Activated T-helper 1 cell treated with anti-CD3 and anti-CD28 coated beads, Interleukin-2, amount 50 U/mL, for 16 hours (primary cell): Measurements from ENCODE around the gene CSGALNACT2.
A peak's percentile ranks its signal among the peaks of the same experiment; 100 is the strongest.

Source experiments
- DNase-seq, 2 donors: peaks; one replicate each; pipeline ENCODE4 v3.0.0-alpha.2; 2020; ENCODE audit warnings: low read depth in 1 of 2, low spot score in 1 of 2

Gene CSGALNACT2

GRCh38 chr10:43124574-43125273 is 13.5 kb upstream of the CSGALNACT2 start:
- DNase-seq: no peak

GRCh38 chr10:43125274-43125845 is 12.9 kb upstream of the CSGALNACT2 start:
- DNase-seq: no peak

DNA sequence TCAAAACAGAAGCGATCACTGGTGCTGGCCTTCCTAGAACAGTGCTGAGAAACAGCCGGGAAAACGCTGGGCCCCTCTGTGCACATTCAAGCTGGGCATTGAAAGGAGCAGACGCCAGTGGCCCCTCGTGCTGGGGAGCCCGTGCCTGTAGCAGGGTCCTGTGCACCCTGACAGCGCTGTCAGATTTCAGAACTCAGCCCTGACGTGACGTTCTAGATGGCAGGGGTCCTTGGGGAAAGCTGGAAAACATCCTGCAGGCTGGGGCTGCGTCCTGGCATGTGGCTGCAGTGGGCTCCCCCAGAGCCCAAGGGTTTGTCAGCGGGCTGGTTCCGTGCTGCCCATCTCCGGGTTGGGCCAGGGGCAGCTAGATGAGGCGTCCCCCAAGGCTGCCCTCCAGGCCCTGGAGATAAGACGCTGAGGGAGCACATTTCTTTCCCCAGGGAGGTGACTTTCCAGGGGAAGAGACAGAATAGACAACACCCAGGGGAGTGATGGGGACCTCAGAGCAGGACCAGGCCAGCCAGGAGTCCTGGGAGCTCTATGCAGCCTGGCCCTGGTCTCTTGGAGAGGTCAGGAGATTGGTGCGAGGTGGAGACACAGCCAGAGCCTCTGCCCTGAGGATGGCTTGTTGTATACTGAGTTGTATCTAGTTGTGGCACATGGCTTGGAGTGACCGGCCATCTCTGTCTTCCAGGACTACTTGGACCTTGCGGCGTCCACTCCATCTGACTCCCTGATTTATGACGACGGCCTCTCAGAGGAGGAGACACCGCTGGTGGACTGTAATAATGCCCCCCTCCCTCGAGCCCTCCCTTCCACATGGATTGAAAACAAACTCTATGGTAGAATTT is 12.1 kb upstream of the CSGALNACT2 start:
- DNase-seq: no peak

GRCh38 chr10:43126759-43127424 is 11.4 kb upstream of the CSGALNACT2 start:
- no peak for DNase-seq

DNA sequence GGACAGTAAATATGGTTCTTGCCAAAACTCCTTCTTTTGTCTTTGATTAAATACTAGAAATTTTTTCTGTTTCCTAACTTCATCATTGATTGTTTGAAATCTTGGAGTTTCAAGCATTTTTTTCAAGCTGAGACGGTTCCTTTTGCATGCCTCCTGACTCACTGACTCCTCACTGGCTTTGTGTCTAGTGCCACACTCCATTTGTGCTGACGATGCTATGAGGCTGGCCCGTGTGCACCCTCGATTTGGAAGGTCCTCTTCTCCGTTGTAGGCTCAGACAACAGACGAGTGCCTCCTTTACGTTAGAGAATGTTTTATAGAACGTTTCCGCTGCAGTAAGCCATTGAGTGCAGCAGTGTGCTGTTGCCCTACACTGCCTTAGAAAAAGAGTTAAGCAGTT is 10.8 kb upstream of the CSGALNACT2 start:
- no peak for DNase-seq

- DNase-seq: no peak
Measured at GRCh38 chr10:43128331-43128730, 9.9 kb upstream of the CSGALNACT2 start.

- DNase-seq: no peak
Measured at GRCh38 chr10:43128958-43129706, 9.1 kb upstream of the CSGALNACT2 start.

DNA sequence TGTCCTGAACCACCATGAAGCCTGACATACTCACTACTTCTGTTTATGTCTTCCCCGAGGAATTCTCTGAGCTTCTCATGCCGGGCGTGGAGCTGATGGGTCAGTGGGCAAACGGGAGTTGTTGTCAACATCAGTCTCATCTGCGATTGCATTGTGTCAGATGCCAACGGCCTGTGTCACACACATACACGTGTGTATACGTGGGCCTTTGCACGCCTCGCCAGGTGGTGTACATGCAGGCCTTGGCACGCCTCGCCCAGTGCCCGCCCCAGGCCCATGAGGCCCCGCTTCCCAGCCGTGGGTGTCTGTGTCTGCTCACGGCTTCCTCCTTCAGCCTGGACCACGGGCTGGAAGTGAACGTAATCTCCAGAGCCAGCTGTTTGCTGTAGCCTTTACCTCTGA is 7.5 kb upstream of the CSGALNACT2 start:
- DNase-seq: no peak

GRCh38 chr10:43131256-43131655 is 7.0 kb upstream of the CSGALNACT2 start:
- no peak for DNase-seq

GRCh38 chr10:43131906-43132305 is 6.3 kb upstream of the CSGALNACT2 start:
- no peak for DNase-seq

DNA sequence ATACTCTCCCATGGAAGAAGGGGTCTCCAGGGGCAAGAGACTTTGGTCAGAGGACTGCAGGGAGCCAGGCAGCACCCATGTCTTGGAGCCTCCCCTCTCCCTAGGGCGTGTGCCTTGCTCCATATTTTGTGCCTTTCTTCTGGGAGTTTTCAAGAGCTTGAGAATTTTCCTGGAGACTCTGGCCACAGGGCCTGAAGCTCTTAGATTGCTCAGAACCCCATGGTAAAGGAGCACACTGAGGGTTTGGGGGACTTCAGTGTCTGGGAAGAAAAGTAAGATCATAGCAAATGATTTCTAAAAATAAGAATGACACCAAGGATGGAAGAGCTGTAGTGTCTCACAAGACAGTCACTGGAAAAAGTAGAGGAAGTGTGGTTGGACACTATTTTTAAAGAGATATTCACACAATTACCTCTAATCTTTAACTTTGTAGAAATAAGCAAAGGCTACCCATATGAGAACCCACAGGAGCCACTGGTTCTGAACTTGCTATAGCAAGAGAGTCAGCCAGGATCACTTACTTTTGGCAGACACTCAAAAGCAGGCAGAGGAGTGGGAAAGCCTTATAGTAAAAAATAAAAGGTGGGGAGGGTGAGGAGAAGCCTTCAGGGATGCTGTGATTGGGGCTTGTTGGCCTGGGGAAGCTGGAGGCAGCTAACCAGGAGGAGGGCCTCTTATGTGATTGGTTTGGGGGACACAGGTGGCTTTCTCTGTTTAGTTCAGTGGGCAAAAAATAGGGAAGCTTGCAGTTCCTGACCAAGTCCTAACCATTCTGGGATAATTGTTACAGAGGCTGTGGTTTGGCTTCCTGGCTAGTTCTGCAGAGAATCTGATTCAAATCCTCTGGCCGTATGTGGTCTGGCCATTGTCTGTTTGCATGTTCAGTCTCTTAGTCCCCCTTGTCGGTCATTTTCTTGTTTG is 5.1 kb upstream of the CSGALNACT2 start:
- no peak for DNase-seq

DNA sequence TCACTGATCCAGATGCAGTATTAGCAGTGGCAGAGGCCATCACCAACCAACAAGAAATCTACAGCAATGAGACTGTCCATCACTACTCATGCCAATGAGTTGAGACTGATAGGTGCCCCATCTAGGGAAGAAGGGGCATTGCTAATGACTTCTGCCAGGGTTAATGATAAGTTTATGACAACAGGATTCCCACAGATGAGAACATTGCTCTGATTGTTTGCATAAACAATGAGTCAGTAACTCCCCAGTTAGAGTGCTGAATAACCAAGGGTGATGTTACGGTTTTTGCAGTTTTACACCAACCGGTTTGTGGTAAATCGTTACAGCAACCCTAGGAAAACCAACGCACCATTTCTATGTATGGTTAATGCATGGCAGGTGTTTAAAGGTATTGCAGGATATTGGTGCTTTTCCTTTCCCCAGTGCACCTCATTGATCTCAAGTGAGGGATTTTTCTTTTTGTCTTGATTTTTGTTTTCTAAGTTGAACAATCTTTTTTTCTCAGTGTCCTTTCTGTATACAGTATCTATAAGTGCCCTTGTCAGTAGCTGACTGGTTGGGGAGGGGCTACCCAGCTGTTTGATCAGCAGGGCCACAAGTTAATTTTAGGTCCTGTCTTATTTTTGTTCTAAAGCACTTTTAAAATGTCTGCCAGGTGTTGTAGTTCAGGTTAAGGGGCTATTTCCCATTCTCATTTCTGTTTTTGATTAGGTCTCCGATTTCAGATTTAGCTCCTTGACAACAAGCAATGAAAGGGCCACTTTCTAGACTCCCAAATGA is 3.9 kb upstream of the CSGALNACT2 start:
- DNase-seq: no peak

GRCh38 chr10:43135064-43135463 is 3.2 kb upstream of the CSGALNACT2 start:
- DNase-seq: no peak

DNA sequence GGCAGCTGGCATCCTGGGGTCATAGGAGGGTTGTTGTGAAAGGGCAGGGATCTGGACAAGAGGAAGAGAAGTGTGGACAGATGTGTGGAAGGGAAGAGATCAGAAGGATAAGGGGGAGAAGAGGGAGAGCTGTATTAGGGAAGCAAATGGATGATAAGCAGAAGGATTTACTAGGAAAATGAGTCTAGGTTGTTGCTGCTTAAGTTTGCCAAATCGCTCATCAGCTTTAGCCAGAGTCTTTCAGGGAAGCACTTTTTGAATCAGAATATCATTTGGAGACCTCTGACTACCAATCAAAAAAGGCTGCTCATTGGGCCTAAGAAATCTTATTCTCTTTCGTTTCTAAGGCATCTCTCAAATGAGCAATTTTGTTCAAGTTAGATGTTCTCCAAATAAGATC is 2.6 kb upstream of the CSGALNACT2 start:
- DNase-seq: no peak

- DNase-seq: no peak
Measured at GRCh38 chr10:43136432-43136831, 1.8 kb upstream of the CSGALNACT2 start.

DNA sequence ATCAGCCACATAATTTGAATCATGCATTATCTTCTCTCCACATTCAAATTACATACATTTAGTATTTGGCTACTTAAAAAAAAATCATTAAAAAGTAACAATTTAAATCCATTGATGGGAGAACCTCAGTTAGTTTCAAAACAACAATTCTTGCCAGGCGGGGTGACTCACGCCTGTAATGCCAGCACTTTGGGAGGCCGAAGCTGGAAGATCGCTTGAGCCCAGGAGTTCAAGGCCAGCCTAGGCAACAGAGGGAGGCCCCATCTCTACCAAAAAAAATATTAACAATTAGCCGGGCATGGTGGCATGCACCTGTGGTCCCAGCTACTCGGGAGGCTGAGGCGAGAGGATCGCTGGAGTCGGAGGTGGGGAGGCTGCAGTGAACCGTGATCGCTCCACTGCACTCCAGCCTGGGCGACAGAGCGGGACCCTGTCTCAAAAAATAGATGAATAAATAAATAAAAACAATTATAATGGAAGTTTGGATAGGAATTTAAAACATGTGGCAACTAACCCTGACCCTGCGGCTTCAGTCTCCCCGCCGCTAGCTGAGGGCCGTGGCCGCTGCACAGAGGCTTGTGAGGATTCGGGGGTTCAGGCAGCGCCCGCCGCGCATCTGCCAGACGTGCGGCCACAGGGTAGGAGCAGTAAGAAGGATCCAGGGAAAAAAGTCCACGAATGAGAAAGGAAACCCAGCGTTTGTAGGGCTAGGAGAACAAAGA is 1.1 kb upstream of the CSGALNACT2 start:
- DNase-seq: no peak

- no peak for DNase-seq
Measured at GRCh38 chr10:43137717-43138020, 576 bp upstream of the CSGALNACT2 start.

GRCh38 chr10:43138757-43139241 is 554 bp downstream of the CSGALNACT2 start:
- peak; percentile 30 to 47 for DNase-seq
